GM13977 (cell line): Measurements from ENCODE around the gene GRIP2.

ENCODE experiments used
- DNase-seq: peaks from one replicate; pipeline ENCODE4 v3.0.0; 2012; ENCODE audit warnings: low spot score
- in situ Hi-C: fragments of 300-500 bp; cut with MboI; formaldehyde crosslinking; loops from one replicate; pipeline ENCODE4 v1.12.0; 2022; ENCODE audit warnings: low sequenced_read_pairs, low pct_unique_long_range_greater_than_20kb, mixed read lengths, inconsistent platforms; ENCODE audit not compliant: unreplicated experiment
- TF ChIP-seq, protein P1 (sequence below): IDR thresholded peaks from 2 replicates; pipeline ENCODE4 v1.5.1; 2012; ENCODE audit warnings: mild to moderate bottlenecking, control low read depth; ENCODE audit not compliant: insufficient read depth; ENCODE audit errors: extremely low read depth, missing control alignments

The GRIP2 gene

GRCh38 chr3:14532691-14533456, 7.3 kb downstream of the GRIP2 start:
- no peak for DNase-seq
- TF ChIP-seq, protein P1, sequence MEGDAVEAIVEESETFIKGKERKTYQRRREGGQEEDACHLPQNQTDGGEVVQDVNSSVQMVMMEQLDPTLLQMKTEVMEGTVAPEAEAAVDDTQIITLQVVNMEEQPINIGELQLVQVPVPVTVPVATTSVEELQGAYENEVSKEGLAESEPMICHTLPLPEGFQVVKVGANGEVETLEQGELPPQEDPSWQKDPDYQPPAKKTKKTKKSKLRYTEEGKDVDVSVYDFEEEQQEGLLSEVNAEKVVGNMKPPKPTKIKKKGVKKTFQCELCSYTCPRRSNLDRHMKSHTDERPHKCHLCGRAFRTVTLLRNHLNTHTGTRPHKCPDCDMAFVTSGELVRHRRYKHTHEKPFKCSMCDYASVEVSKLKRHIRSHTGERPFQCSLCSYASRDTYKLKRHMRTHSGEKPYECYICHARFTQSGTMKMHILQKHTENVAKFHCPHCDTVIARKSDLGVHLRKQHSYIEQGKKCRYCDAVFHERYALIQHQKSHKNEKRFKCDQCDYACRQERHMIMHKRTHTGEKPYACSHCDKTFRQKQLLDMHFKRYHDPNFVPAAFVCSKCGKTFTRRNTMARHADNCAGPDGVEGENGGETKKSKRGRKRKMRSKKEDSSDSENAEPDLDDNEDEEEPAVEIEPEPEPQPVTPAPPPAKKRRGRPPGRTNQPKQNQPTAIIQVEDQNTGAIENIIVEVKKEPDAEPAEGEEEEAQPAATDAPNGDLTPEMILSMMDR, result no peak
- in situ Hi-C loops, result no loop called here

DNA sequence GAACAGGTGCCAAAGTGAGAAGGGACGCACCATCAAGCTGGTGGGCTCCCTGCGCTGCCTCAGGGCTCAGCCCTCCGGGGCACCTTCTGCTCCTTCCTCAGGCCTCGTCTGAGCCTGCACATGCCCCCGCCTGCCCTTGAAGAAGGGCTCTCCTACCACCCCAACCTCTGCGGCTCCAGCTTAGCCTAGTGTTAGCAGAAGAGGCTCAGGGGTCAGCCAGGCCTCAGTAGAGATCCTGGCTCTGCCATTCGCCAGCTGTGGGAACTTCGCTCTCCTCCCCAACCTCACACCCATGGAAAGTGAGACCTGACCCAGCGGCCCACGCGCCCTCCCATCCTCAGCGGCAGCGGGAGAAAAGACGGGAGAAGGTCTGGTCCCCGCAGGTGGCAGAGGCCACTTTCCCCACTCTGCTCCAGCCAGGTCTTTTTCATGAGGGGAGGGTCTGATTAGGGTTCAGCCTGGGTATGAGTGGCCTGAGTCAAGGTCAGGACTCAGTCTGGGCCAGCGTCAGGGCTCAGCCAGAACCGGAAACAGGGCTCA, 8.2 kb downstream of the GRIP2 start:
- in situ Hi-C loops, result no loop called here
- DNase-seq, result no peak
- TF ChIP-seq, protein P1, result no peak

DNA sequence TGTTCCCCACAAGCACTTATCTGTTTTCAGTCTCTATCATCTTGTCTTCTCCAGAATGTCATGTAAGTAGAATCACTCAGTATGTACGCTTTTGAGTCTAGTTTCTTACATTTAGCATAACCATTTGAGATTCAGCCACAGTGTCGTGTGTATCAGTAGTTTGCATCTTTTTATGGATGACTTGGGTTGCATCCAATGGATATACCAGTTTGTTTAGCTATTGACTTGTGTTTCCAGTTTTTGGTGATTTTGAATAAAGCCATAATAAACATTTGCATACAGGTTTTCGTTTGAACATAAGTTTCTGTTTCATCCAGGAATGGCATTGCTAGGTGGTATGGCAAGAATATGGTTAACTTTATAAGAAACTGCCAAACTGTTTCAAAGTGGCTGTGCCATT, 12.1 kb downstream of the GRIP2 start:
- TF ChIP-seq, protein P1, result no peak
- in situ Hi-C loops, result no loop called here

GRCh38 chr3:14525685-14526631, 14.2 kb downstream of the GRIP2 start:
- TF ChIP-seq, protein P1, result no peak
- DNase-seq, result no peak
- in situ Hi-C loops, result no loop called here

More for the DNA sequence above, 12.1 kb downstream of the GRIP2 start:
- DNase-seq, result no peak

DNA sequence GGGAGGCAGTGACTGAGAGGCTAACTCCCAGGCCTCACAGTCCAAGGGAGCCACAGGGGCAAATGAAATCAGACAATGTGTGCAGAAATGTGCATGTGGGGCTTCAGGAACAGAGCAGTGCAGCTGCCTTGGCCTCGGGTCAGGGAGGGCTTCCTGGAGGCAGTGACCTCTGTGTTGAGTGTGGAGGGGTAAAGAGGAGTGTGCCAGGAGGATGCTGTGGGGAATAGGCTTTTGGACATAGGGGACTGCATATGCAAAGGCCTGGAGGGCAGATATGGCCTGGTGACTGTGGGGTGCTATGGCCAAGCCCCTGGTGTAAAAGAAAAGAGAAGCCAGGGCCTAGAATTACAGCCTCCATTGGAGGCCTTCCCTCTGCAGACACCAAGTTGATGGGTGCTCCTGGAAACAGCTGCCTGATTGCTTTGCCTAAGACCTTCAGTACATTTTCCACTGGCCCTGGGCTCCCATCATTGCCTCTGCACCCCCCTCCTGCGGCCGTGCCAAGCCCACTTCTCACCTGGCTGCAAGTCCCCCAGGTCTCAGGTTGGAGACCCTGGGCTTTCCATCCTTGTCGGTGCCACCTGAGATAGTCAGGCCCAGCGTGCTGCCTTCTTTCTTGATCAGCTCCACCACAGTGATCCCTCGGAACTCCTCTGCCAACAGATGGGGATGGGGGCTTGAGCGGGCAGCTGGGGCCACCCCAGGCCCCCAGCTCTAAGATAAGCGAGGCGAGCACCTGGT, 15.1 kb downstream of the GRIP2 start:
- in situ Hi-C loops, result no loop called here
- TF ChIP-seq, protein P1, result no peak
- no peak for DNase-seq

- in situ Hi-C loops, result no loop called here
- TF ChIP-seq, protein P1, result no peak
- DNase-seq, result no peak
Observed at GRCh38 chr3:14524311-14524711, 15.8 kb downstream of the GRIP2 start.
